ENCODE results near the gene SLC23A3.

Gene SLC23A3

GRCh38 chr2:219155054-219155644 is 14.7 kb downstream of the SLC23A3 start:
- ATAC-seq: peak; percentile 75
- TF ChIP-seq RARB (CRISPR knock-in tag; IDR thresholded peaks at IDR 0.05) (no peak), BACH2 (CRISPR knock-in tag; IDR thresholded peaks at IDR 0.05; ENCODE audit: borderline replicate concordance) (no peak), TOX (CRISPR knock-in tag; IDR thresholded peaks at IDR 0.05; ENCODE audit: borderline replicate concordance) (no peak), ESRRG (CRISPR knock-in tag; IDR thresholded peaks at IDR 0.05) (no peak), ZNF70 (CRISPR knock-in tag; IDR thresholded peaks at IDR 0.05) (no peak), OSR1 (CRISPR knock-in tag; IDR thresholded peaks at IDR 0.05) (no peak), ZFP3 (CRISPR knock-in tag; IDR thresholded peaks at IDR 0.05) (no peak), ZNF565 (CRISPR knock-in tag; conservative IDR thresholded peaks at IDR 0.05; ENCODE audit: low read depth) (no peak), CSDC2 (CRISPR knock-in tag; IDR thresholded peaks at IDR 0.05) (no peak), ZFP30 (CRISPR knock-in tag; IDR thresholded peaks at IDR 0.05) (no peak), CREB5 (CRISPR knock-in tag; IDR thresholded peaks at IDR 0.05; ENCODE audit: low read depth) (no peak), PPARA (CRISPR knock-in tag; IDR thresholded peaks at IDR 0.05; ENCODE audit: borderline replicate concordance) (no peak)

- no peak; the same call in 2 of the 3 replicates for ATAC-seq
- TF ChIP-seq POU6F1 (CRISPR knock-in tag; IDR thresholded peaks at IDR 0.05; ENCODE audit: borderline replicate concordance, low read depth): no peak
- no peak for TF ChIP-seq ZC3H10 (CRISPR knock-in tag; IDR thresholded peaks at IDR 0.05)
- no peak for TF ChIP-seq PATZ1 (CRISPR knock-in tag; IDR thresholded peaks at IDR 0.05; ENCODE audit: borderline replicate concordance)
- TF ChIP-seq ZFP3 (CRISPR knock-in tag; IDR thresholded peaks at IDR 0.05): no peak
- no peak for TF ChIP-seq OSR1 (CRISPR knock-in tag; IDR thresholded peaks at IDR 0.05)
- TF ChIP-seq ESRRG (CRISPR knock-in tag; IDR thresholded peaks at IDR 0.05): no peak
- no peak for TF ChIP-seq ZFP30 (CRISPR knock-in tag; IDR thresholded peaks at IDR 0.05)
- TF ChIP-seq GLIS3 (CRISPR knock-in tag; IDR thresholded peaks at IDR 0.05): no peak
- no peak for TF ChIP-seq TCF4 (CRISPR knock-in tag; IDR thresholded peaks at IDR 0.05; ENCODE audit: borderline replicate concordance)
- TF ChIP-seq ZNF565 (CRISPR knock-in tag; conservative IDR thresholded peaks at IDR 0.05; ENCODE audit: low read depth): no peak
- TF ChIP-seq ARNTL (CRISPR knock-in tag; IDR thresholded peaks at IDR 0.05; ENCODE audit: borderline replicate concordance, low read depth): no peak
- no peak for TF ChIP-seq CSDC2 (CRISPR knock-in tag; IDR thresholded peaks at IDR 0.05)
- TF ChIP-seq RARB (CRISPR knock-in tag; IDR thresholded peaks at IDR 0.05): no peak
- TF ChIP-seq TOX (CRISPR knock-in tag; IDR thresholded peaks at IDR 0.05; ENCODE audit: borderline replicate concordance): no peak
- TF ChIP-seq ZNF8 (CRISPR knock-in tag; IDR thresholded peaks at IDR 0.05): no peak
- TF ChIP-seq TSHZ2 (CRISPR knock-in tag; IDR thresholded peaks at IDR 0.05): no peak
- no peak for TF ChIP-seq ZNF70 (CRISPR knock-in tag; IDR thresholded peaks at IDR 0.05)
- TF ChIP-seq SNAI2 (CRISPR knock-in tag; IDR thresholded peaks at IDR 0.05): no peak
- TF ChIP-seq CREB5 (CRISPR knock-in tag; IDR thresholded peaks at IDR 0.05; ENCODE audit: low read depth): no peak
Observed at GRCh38 chr2:219149667-219150066, 20.2 kb downstream of the SLC23A3 start.

GRCh38 chr2:219142329-219142728 is 27.5 kb downstream of the SLC23A3 start:
- peak; percentile 98 for ATAC-seq
- TF ChIP-seq ZC3H10 (CRISPR knock-in tag; IDR thresholded peaks at IDR 0.05): no peak
- TF ChIP-seq CSDC2 (CRISPR knock-in tag; IDR thresholded peaks at IDR 0.05): no peak
- no peak for TF ChIP-seq CREB5 (CRISPR knock-in tag; IDR thresholded peaks at IDR 0.05; ENCODE audit: low read depth)
- TF ChIP-seq SNAI2 (CRISPR knock-in tag; IDR thresholded peaks at IDR 0.05): no peak
- TF ChIP-seq ARNTL (CRISPR knock-in tag; IDR thresholded peaks at IDR 0.05; ENCODE audit: borderline replicate concordance, low read depth): no peak
- TF ChIP-seq CSRNP3 (CRISPR knock-in tag; IDR thresholded peaks at IDR 0.05): no peak
- TF ChIP-seq ZNF70 (CRISPR knock-in tag; IDR thresholded peaks at IDR 0.05): no peak
- TF ChIP-seq RARB (CRISPR knock-in tag; IDR thresholded peaks at IDR 0.05): no peak
- no peak for TF ChIP-seq OSR1 (CRISPR knock-in tag; IDR thresholded peaks at IDR 0.05)
- no peak for TF ChIP-seq ESRRG (CRISPR knock-in tag; IDR thresholded peaks at IDR 0.05)
- TF ChIP-seq ZFP30 (CRISPR knock-in tag; IDR thresholded peaks at IDR 0.05): no peak
- TF ChIP-seq POU6F1 (CRISPR knock-in tag; IDR thresholded peaks at IDR 0.05; ENCODE audit: borderline replicate concordance, low read depth): no peak
